Measurements from ENCODE around the gene CAMK2A.

Gene CAMK2A

DNA sequence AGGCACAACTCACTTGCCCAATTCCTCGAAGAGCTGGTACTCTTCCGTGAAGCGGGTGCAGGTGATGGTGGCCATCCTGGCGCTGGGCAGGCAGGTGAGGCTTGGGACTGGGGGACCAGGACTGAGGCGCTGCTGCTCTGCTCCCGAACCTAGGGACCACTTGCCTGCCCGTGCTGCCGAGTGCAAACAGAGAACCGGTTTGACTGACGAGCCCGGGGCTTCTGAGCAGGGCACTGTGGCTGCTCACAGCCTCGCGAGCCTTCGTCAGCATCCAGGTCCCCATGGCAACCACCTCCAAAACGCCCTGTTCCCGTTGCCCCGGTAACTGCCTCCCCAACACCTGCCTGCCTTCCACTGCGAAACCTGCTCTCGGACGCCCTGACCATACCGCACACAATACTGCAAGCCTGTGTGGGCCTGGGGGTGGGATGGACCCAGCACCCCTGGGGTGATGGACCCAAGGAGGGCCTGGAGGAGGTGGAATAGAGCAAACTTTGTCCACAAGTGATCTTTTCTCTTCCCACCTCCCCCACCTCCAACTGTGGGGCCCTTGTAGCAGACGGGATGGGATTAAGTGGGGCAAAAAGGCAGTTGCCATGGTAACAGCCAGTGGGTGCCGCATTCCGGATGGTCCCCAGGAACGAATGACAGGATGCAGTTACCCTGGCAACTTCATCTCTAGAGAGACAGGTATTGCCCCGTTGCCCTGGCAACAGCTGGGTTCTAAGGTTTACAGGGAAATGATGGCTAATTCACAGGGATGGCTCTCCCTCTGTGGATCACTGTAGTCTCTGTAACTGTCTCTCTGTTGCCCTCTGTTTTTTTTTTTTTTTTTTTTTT is at the start of gene CAMK2A:
CAMK2A (minus strand) TSS at position 223 of the 840 bp plus-strand sequence; CDS start at position 75, 148 bp downstream.
- TF ChIP-seq, protein P1, sequence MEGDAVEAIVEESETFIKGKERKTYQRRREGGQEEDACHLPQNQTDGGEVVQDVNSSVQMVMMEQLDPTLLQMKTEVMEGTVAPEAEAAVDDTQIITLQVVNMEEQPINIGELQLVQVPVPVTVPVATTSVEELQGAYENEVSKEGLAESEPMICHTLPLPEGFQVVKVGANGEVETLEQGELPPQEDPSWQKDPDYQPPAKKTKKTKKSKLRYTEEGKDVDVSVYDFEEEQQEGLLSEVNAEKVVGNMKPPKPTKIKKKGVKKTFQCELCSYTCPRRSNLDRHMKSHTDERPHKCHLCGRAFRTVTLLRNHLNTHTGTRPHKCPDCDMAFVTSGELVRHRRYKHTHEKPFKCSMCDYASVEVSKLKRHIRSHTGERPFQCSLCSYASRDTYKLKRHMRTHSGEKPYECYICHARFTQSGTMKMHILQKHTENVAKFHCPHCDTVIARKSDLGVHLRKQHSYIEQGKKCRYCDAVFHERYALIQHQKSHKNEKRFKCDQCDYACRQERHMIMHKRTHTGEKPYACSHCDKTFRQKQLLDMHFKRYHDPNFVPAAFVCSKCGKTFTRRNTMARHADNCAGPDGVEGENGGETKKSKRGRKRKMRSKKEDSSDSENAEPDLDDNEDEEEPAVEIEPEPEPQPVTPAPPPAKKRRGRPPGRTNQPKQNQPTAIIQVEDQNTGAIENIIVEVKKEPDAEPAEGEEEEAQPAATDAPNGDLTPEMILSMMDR (IDR thresholded peaks at IDR 0.05), result no peak
- Histone ChIP-seq H3K27me3 (ENCODE audit: control insufficient read depth, insufficient read depth, low read length) (no peaks in the 10 kb centered on the region), H3K9me3 (ENCODE audit: control insufficient read depth, low read length) (no peaks in the 10 kb centered on the region), H3K4me3 (ENCODE audit: low read depth, low read length) (no peak within 1 kb of the TSS), H3K4me1 (peaks cover 2% of the 10 kb centered on the region), H3K4me2 (ENCODE audit: low read length) (no peak within 1 kb of the TSS), H3K9ac (no peak within 1 kb of the TSS), H3K27ac (no peak within 1 kb of the TSS), H2AFZ (no peak within 1 kb of the TSS), H3K79me2 (no peaks in the 10 kb centered on the region), H3K36me3 (ENCODE audit: control insufficient read depth, insufficient read depth, low read length) (no peaks in the 10 kb centered on the region)

DNA sequence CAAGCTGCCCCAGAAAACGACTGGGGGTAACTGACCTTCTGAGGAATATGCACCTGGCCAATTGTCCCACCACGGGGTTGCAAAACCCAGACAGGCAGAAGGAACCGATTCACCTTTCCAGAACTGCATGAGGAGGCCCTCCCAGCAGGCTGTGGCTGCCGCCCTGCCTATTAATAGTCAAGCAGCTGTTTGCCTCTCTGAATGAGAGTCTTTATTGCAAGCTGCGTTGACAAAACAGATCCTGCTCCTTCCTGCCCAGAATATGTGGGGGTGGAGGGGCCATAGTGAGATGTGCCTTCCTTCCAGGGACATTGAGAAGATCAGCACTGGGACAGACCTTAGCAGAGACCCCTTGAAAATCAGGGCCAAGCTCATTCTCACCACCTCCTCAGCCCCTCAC is 49.6 kb upstream of the CAMK2A start:
- H3K9me3 ChIP-seq (ENCODE audit: control insufficient read depth, low read length), result no peaks in the 10 kb centered on the region
- H3K9ac ChIP-seq, result no peak overlapping the region
- H3K36me3 ChIP-seq (ENCODE audit: control insufficient read depth, insufficient read depth, low read length), result no peaks in the 10 kb centered on the region
- TF ChIP-seq, protein P1 (IDR thresholded peaks at IDR 0.05), result no peak
- no peaks in the 10 kb centered on the region for H3K79me2 ChIP-seq
- no peak overlapping the region for H3K4me2 ChIP-seq (ENCODE audit: low read length)
- H3K4me3 ChIP-seq (ENCODE audit: low read depth, low read length), result no peak overlapping the region
- H3K27me3 ChIP-seq (ENCODE audit: control insufficient read depth, insufficient read depth, low read length), result no peaks in the 10 kb centered on the region
- no peak overlapping the region for H3K27ac ChIP-seq
- H3K4me1 ChIP-seq, result no peaks in the 10 kb centered on the region
- no peak overlapping the region for H2AFZ ChIP-seq

DNA sequence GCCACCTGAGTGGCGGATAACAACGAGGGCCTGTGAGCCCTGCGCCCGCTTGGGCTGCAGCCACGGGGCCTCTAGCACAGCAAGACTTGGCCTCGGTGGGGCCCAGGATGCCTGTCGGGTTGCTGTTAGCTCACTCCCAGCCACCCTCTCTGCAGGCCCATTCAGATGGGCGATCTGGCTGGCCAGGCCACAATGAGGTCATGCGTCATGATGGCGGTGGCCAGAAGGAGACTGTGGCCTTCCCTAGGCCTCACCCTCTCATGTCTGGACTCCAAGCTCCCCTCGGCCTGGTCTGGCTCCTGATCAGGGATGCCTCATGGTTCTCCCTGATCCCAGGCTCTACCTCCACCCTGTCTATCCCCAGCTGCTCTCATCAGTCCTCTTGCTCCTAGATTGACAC is 49.0 kb upstream of the CAMK2A start:
- H3K27me3 ChIP-seq (ENCODE audit: control insufficient read depth, insufficient read depth, low read length), result no peaks in the 10 kb centered on the region
- H3K9ac ChIP-seq, result no peak overlapping the region
- no peaks in the 10 kb centered on the region for H3K9me3 ChIP-seq (ENCODE audit: control insufficient read depth, low read length)
- H3K4me2 ChIP-seq (ENCODE audit: low read length), result no peak overlapping the region
- H3K4me1 ChIP-seq, result no peaks in the 10 kb centered on the region
- no peaks in the 10 kb centered on the region for H3K36me3 ChIP-seq (ENCODE audit: control insufficient read depth, insufficient read depth, low read length)
- TF ChIP-seq, protein P1 (IDR thresholded peaks at IDR 0.05), result no peak
- no peak overlapping the region for H3K27ac ChIP-seq
- H3K4me3 ChIP-seq (ENCODE audit: low read depth, low read length), result no peak overlapping the region
- H2AFZ ChIP-seq, result no peak overlapping the region
- H3K79me2 ChIP-seq, result no peaks in the 10 kb centered on the region

DNA sequence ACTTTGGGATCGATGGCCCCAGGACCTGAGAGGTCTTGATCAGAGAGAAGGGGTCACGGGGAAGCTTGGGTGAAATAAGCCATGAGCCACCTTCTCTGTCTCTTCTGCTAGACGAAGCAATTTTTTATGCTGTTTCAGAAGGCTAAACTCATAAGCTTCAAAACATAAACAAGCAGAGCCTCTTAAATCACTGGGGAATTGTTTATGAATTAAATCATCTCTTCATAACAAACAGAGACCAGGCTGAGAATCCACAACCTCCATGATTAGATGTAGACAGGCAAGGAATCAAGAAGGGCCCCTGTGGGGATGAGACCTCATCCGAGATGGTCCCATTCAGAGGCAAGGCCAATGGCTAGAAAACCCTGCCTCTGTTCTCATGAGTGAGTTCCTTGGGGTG is 46.2 kb upstream of the CAMK2A start:
- Histone ChIP-seq H3K27ac (no peak overlapping the region), H3K79me2 (no peaks in the 10 kb centered on the region), H2AFZ (no peak overlapping the region), H3K9ac (no peak overlapping the region), H3K4me1 (no peaks in the 10 kb centered on the region), H3K4me3 (ENCODE audit: low read depth, low read length) (no peak overlapping the region), H3K9me3 (ENCODE audit: control insufficient read depth, low read length) (no peaks in the 10 kb centered on the region), H3K4me2 (ENCODE audit: low read length) (no peak overlapping the region), H3K36me3 (ENCODE audit: control insufficient read depth, insufficient read depth, low read length) (no peaks in the 10 kb centered on the region), H3K27me3 (ENCODE audit: control insufficient read depth, insufficient read depth, low read length) (no peaks in the 10 kb centered on the region)
- TF ChIP-seq, protein P1 (IDR thresholded peaks at IDR 0.05), result no peak

DNA sequence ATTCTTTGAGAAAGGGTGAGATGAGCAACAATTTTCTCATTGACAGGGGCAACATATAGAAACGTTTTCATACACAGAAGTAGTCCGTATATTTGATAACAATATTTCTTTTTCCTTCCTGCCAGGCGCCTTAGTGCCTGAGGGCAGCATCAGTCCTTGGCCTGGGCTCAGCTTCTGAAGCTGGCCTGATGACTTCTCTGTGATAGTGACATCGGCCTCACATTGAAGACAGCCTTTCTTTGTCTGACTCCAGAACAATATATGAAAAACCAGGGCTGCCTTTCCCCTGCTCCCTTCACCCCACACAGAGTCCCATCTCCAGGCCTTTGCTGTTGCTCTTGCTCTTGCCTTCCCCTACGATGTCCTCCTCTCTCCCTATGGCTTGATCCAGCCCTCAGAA is 43.8 kb upstream of the CAMK2A start:
- H3K79me2 ChIP-seq, result no peaks in the 10 kb centered on the region
- no peak overlapping the region for H3K4me2 ChIP-seq (ENCODE audit: low read length)
- no peaks in the 10 kb centered on the region for H3K9me3 ChIP-seq (ENCODE audit: control insufficient read depth, low read length)
- no peak overlapping the region for H2AFZ ChIP-seq
- no peak overlapping the region for H3K4me3 ChIP-seq (ENCODE audit: low read depth, low read length)
- no peak overlapping the region for H3K9ac ChIP-seq
- H3K27ac ChIP-seq, result no peak overlapping the region
- H3K4me1 ChIP-seq, result no peaks in the 10 kb centered on the region
- TF ChIP-seq, protein P1 (IDR thresholded peaks at IDR 0.05), result no peak
- H3K36me3 ChIP-seq (ENCODE audit: control insufficient read depth, insufficient read depth, low read length), result no peaks in the 10 kb centered on the region
- no peaks in the 10 kb centered on the region for H3K27me3 ChIP-seq (ENCODE audit: control insufficient read depth, insufficient read depth, low read length)

All from parathyroid adenoma (tissue), 2 donors.